HG03521 (cell line): ENCODE data around the gene DHFR.

Source experiments
- ATAC-seq: cut with Tn5 transposase; IDR thresholded peaks from one replicate; pipeline ENCODE4 v1.9.1; 2021; ENCODE audit warnings: mild to moderate bottlenecking, moderate library complexity; ENCODE audit not compliant: unreplicated experiment

The DHFR gene

GRCh38 chr5:80655231-80655774 is 520 bp upstream of the DHFR start:
- ATAC-seq = no peak

DNA sequence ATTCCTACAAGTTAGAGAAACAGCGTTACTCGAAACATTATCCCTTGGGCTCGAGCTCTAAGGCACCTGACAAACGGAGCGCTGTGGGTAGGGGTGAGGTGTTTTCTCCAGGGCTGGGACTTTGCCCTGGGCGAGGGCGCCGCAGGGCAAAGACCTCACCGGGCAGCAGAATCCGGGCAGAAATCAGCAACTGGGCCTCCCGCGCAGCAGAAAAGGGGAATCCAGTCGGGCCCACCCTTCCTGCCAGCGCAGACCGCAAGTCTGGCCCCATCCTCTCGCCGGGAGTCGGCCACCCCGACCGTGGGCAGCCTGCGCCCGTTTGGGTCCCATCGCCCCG is 761 bp downstream of the DHFR start:
- ATAC-seq = no peak

GRCh38 chr5:80653502-80653901 is 1.3 kb downstream of the DHFR start:
- ATAC-seq = no peak

GRCh38 chr5:80646926-80647325 is 7.9 kb downstream of the DHFR start:
- no peak for ATAC-seq

DNA sequence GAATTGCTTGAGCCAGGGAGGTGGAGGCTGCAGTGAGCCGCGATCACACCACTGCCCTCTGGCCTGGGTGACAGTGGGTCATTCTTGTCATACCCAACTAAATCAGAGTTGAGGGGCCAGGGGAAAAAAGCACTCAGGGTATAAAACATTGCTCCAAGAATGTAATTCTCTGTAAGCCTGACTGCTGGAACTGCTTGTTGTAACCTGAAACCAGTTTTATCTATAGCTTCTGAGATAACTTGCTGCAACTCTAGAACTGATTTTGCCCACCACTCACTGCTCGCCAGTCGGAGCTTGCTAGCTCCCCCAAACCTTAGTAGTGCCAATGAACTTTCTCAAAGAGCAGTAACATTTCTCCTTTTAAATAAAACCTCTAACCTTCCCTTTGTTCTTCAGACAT is 9.9 kb downstream of the DHFR start:
- ATAC-seq = no peak

- ATAC-seq = no peak
Measured at GRCh38 chr5:80641353-80641752, 13.4 kb downstream of the DHFR start.

- no peak for ATAC-seq
Measured at GRCh38 chr5:80634193-80634592, 20.6 kb downstream of the DHFR start.

DNA sequence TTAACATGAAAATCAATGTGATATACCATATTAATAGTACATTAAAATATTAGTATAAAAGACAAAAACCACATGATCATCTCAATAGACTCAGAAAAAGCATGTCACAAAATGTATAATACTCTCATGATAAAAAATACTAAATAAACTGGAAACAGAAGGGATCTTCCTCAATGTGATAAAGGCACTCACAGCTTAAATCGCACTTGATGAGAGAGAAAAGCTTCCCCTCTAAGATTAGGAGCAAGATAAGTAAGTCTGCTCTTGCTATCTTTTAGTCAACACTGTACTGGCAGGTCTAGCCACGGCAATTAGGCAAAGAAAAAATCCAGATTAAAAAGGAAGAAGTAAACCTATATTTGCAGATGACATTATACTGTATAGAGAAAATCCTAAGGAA is 22.1 kb downstream of the DHFR start:
- no peak for ATAC-seq

DNA sequence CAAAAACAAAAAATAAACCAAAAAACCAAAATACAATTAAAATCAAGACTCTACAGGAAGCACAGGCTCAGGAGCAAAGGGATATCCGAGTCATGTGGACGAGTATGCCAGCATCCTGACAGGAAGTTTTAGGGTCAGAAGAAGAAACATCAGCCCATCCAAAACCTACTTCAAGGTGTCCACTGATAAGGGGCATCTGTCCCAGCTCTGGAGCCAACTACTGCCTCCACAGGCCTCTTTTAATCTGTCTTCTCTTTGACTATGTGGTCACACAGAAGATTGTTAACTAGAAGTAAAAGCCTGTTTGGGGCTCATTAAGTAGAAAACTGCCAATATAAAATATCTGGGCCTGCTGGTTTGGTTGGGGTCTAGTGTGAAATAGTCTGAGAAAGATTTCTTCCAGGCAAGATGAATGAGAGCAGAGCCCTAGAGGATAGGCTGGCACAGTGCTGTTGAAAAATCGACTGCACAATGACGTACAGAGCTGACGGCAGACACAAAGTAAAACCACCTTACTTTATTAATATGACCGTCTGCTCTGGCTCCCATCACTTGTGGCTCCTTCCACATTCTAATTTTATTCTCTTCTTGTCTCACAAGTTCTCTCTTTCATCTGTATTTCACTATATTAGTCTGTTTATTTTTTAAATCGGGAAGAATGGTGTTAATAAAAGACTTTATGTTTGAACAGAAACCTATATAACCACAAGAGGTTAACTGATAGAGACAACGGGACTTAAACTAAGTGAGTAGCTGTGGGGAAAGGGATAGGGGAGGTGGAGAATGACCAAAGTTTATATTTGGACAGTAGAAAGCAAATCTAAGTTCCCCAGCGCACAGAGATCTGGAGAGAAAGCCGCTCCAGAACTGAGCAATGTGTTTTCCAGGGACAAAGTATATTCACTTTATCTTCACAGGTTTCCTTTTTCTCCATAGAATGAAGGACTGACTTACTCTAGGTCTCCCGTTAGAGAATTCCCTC is 23.2 kb downstream of the DHFR start:
- ATAC-seq = no peak

DNA sequence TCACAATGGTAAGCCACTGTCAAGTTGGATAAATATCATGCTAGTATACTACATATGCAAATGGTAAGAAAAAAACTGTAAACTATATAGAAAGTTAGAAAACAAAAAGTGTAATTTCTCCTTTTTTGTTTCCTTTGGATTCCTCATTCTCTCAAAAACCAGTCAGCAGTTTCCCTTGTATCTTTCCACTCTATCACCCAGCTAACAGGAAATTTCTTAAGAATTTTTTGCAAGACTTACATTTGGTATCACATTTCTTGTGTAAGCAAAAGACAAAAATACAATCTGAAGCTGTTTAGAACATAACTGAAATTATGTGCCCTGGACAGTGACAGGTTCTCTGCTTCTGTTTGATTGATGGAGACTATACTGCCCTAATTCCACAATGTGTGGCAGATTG is 25.5 kb downstream of the DHFR start:
- ATAC-seq = no peak

DNA sequence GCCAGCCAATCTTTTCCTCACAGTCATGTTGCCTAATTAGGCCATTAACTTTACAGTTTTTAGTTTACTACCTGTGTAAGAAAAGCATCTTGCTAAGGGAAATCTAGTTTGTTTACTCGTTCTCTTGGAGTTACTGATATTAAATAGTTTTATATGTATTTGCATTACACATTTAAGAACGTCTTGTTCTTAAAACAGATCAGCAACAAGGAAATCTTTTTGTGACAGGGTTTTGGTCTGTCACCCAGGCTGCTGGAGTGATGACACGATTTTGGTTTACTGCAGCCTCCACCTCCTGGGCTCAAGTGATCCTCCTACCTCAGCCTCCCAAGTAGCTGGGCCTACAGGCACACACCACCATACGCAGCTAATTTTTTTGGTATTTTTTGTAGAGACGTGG is 29.6 kb downstream of the DHFR start:
- ATAC-seq = no peak

DNA sequence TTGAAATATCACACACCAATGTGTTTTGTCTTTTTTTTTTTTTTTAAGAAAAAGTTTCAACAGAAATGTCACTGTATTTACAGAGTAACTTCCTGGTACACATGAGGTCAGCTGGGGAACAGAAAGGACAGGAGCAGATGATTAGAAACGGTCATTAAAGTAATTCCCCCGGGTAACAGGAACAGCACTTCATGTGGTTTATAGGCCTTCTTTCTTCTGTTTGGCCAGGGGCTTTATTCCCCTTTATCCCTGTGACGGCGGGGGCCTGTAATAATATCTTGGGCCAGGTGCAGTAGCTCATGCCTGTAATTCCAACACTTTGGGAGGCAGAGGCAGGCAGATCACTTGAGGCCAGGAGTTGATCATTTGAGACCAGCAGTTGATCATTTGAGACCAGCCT is 30.8 kb downstream of the DHFR start:
- ATAC-seq = no peak

DNA sequence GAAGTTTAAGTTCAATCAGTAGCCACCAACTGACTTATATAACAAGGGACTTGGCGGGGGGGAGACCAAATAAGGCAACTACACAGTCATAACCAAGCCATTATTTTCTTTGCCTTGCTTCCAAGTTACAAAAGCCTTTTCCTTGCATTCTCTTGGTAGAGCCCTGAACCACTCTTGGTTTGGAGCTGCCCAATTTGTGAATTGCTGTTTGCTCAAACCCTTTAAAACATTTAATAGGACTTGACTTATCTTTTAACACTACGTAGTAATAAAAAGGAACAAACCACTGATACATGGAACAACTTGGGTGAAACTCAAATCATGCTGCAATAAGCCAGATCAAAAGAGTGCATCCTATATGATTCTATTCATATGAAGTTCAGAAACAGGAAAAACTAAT is 32.0 kb downstream of the DHFR start:
- ATAC-seq = no peak

- ATAC-seq = no peak
Measured at GRCh38 chr5:80620211-80620610, 34.6 kb downstream of the DHFR start.

- ATAC-seq = no peak
Measured at GRCh38 chr5:80619086-80619485, 35.7 kb downstream of the DHFR start.

- ATAC-seq = no peak
Measured at GRCh38 chr5:80618438-80618837, 36.3 kb downstream of the DHFR start.

GRCh38 chr5:80615266-80615914 is 39.4 kb downstream of the DHFR start:
- ATAC-seq = no peak

DNA sequence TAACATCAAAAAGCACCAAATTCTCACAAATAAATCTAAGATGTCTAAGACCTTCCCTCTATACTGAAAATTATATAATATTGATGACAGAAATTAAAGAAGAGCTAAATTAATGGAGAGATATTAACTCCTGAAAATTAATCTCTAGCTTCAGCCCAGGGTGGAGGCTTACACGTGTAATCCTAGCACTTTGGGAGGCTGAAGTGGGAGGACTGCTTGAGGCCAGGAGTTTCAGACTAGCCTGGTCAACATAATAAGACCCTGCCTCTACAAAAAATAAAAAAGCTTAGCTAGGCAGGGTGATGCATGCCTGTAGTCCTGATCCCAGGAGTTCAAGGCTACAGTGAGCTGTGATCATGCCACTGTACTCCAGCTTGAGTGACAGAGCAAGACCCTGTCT is 45.1 kb downstream of the DHFR start:
- no peak for ATAC-seq

- ATAC-seq = no peak
Measured at GRCh38 chr5:80608731-80609130, 46.1 kb downstream of the DHFR start.

GRCh38 chr5:80607832-80608231 is 47.0 kb downstream of the DHFR start:
- ATAC-seq = no peak

DNA sequence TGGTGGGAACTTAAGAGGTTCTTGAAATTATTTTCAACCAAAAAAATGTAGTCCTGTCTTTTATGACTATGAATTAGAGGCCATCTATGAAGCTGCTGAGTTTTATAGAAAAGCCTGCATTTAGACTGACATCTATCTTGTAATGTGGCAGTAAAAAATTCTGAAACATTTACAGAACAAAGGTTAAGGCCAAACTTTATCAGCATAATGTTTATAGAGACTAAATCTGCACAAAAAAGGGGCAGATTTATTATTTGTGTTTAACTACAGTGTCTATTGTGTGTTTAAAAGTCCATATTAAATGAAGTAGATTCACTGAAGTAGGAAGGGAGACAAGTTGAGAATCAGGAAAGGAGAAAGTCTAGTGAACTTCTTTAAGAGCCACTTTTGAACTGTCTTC is 47.4 kb downstream of the DHFR start:
- ATAC-seq = no peak
